Epithelial cell of esophagus (primary cell): ENCODE results near the gene SPRR4.

ENCODE experiments used
- DNase-seq: peaks from one replicate; pipeline ENCODE4 v3.0.0; 2010; ENCODE audit warnings: low read depth
- H3K4me3 ChIP-seq: 2 replicates; pipeline ENCODE4 v1.5.1; 2011; ENCODE audit warnings: mild to moderate bottlenecking, low read length, control low read depth
- TF ChIP-seq, protein P1 (sequence below): IDR thresholded peaks from 2 replicates; pipeline ENCODE4 v1.5.1; 2011; ENCODE audit warnings: low read depth, mild to moderate bottlenecking, low read length, control low read depth, inconsistent platforms; ENCODE audit not compliant: insufficient read depth; ENCODE audit errors: missing control alignments

Gene SPRR4

DNA sequence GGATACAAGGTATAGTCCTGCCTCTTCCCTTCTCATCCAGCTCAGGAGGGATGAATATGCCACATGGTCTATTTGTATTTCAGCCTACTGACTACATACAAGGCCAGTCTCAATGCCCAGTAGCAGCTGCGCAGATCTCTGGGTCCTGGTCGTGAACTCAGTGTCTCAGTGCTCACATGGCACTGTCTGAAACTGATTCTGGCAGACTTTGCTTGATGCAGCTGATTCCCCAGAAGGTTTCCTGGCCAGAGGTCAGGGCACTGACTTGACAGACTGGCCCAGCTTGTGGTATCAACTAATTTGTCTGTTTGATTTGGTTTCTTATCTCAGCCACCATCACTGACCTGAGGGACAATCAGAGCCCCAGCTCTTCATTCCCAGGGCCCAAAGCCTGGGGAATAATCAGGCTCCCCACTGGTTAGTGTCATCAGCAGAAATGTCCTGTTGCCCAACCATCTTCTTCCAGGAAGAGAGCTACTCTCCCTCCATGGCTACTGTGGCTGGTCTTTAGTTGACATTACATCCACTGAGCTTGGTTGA is 7.5 kb upstream of the SPRR4 start:
- TF ChIP-seq, protein P1, sequence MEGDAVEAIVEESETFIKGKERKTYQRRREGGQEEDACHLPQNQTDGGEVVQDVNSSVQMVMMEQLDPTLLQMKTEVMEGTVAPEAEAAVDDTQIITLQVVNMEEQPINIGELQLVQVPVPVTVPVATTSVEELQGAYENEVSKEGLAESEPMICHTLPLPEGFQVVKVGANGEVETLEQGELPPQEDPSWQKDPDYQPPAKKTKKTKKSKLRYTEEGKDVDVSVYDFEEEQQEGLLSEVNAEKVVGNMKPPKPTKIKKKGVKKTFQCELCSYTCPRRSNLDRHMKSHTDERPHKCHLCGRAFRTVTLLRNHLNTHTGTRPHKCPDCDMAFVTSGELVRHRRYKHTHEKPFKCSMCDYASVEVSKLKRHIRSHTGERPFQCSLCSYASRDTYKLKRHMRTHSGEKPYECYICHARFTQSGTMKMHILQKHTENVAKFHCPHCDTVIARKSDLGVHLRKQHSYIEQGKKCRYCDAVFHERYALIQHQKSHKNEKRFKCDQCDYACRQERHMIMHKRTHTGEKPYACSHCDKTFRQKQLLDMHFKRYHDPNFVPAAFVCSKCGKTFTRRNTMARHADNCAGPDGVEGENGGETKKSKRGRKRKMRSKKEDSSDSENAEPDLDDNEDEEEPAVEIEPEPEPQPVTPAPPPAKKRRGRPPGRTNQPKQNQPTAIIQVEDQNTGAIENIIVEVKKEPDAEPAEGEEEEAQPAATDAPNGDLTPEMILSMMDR = no peak
- no peak for DNase-seq
- no peak overlapping the region for H3K4me3 ChIP-seq

DNA sequence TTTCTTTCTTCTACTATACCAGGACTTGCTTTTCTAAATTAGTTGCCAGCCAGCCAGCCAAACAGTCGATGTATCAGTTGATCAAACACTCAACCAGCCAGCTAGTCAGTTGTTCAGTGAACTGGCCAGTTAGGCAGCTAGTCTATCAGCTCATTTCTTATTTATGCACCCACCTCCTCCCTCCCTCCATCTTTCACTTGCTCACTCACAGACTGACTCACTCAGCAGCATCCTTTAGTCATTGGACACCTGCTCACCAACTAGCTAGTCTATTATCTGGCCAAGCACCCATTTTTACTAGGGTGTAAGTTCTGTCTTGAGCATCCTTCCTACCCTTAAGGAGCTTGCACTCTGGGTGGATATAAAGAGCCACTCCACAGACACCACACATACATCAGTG is 5.9 kb upstream of the SPRR4 start:
- peak; percentile 88 for DNase-seq
- TF ChIP-seq, protein P1 = no peak
- H3K4me3 ChIP-seq = no peak overlapping the region

DNA sequence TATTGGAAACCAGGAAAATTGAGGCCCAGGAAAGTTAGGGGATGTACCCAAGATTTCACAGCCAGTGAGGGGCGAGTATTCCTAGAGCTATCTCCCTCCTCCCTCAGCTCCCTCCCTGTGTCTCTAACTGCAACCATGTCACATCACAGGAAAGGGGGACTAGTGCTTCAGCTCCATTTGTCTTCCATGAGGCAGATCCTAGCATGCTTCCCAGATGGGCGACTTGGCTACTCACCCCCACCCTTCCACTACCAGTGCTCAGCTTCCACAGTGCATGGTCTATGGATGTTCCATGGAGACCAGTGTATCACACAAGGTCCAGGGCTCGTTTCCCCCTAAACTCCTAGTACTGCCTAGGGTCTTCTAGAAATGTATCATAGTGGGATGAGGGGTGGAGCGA is 4.6 kb upstream of the SPRR4 start:
- TF ChIP-seq, protein P1 = no peak
- no peak for DNase-seq
- H3K4me3 ChIP-seq = no peak overlapping the region

DNA sequence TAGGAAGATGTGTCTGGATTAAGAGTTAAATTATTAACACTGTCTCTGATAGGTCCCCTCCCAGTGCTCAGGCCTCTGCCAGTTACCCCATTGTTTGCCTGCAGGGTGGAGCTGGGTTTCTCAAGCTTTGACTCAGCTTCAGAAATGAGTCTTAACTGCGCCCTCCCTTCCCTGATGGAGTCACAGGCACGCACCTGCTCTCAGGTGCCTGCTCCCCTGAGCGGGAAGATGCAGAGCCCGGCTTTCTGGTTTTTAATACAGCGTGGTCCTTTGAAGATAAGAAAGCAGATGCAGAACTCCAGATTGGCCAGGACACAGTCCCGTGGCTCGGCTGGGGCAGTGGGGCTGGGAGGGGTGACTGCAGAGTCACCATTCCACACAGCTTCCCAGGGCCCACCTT is 3.2 kb upstream of the SPRR4 start:
- TF ChIP-seq, protein P1 = peak; percentile 10
- H3K4me3 ChIP-seq = no peak overlapping the region
- peak; percentile 97 for DNase-seq

DNA sequence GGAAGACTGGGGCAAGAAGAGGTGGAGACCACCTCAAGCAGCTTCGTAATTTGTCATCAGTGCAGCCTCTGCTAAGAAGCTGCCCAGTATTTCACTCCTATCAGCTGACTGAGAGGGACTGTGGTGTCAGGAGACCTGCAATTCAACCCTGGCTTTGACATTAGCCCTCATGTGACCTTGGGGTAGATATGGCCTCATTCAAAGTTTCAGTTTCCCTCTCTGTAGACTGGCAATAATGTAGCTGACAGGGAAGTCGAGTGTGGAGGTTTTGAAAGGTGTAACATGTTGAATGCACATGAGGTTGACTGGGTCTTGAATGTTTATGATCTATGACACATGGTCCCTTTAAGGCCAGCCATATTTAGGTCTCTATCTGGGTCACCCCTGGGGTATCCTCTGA is 2.2 kb upstream of the SPRR4 start:
- no peak for DNase-seq
- no peak overlapping the region for H3K4me3 ChIP-seq
- TF ChIP-seq, protein P1 = no peak

DNA sequence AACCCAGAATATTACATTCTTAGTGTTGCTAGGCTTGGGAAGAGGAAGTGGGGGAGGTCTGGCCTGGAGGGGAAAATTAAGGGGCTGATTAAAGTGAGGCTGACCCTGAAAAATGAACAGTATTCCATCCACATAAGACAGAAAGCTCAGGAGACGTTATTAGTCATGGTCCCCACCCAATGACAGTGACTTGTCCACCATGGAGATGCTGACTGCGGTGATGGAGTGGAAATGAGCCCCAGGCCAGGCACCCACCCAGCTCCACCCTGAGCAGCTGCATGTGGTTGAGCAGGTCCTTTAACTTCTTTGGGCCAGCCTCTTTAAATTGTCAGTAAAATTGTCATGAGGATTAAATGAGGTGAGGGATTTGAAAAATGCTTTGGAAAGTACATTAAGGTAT is 1.4 kb upstream of the SPRR4 start:
- TF ChIP-seq, protein P1 = no peak
- no peak overlapping the region for H3K4me3 ChIP-seq
- peak; percentile 52 for DNase-seq

DNA sequence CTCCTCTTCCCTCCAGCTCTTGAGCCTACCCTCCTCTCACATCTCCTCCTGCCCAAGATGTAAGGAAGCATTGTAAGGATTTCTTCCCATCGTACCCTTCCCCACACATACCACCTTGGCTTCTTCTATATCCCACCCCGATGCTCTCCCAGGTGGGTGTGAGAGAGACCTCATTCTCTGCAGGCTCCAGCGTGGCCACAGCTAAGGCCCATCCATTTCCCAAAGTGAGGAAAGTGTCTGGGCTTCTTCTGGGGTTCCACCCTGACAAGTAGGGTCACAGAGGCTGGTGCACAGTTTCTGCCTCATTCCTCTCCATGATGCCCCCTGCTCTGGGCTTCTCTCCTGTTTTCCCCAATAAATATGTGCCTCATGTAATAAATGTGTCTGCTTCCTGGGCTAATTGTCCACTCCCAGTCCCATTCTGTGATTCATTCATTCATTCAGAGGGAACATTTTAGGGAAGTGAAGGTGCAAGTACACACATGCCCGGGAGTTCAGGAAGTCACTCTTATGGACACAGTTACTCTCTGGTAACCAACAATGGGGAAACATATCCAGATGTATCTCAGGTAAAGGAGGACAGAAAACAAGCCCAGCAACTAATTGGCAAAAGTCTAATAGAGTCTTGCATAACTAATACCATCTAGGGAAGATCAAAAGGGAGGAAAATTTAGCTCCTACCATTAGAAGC is 1.9 kb downstream of the SPRR4 start:
- no peak overlapping the region for H3K4me3 ChIP-seq
- peak; percentile 93 for DNase-seq
- TF ChIP-seq, protein P1 = no peak
